IMR-90 (cell line): ENCODE measurements around the gene RCAN2. TPM values are rescaled to one million over a fixed set of nuclear protein-coding genes. Genes with fewer than 3 reads are reported as not detected.

Experiments
- ATAC-seq: fragments of 200-7000 bp; cut with Tn5 transposase; 2 replicates; pipeline ENCODE4 v1.9.1; 2020; ENCODE audit warnings: low read depth, mild to moderate bottlenecking, moderate library complexity
- BruUV-seq: library from RNA; stranded (reverse); fragments of 400-500 nt; replicated peaks from 2 replicates; lab custom pipeline; 2021; lab: Mats Ljungman, UMichigan
- CTCF ChIA-PET: fragments of 300-600 bp; formaldehyde crosslinking; extraction: SDS; loops from one replicate; lab custom pipeline; 2021; ENCODE audit warnings: antibody characterized with exemption; lab: Yijun Ruan, JAX
- POLR2A ChIA-PET: fragments of 300-600 bp; sonication (Branson Sonifier 250); formaldehyde crosslinking; loops from one replicate; lab custom pipeline; 2022; ENCODE audit warnings: antibody characterized with exemption; ENCODE audit not compliant: unreplicated experiment; lab: Charles Lee
- DNase-seq: peaks from one replicate; pipeline ENCODE4 v3.0.0; 2013
- H2AFZ ChIP-seq: replicated peaks from 2 replicates; pipeline ENCODE3; 2013; ENCODE audit warnings: low read length, mild to moderate bottlenecking; ENCODE audit not compliant: poor library complexity
- H2AK5ac ChIP-seq: 2 replicates; pipeline ENCODE4 v1.6.1; 2013; ENCODE audit warnings: low read depth, low read length, inconsistent platforms
- H2AK9ac ChIP-seq: replicated peaks from 2 replicates; pipeline ENCODE3; 2013; ENCODE audit warnings: mild to moderate bottlenecking, low read depth, low read length, moderate library complexity; ENCODE audit not compliant: poor library complexity
- H2BK120ac ChIP-seq: 2 replicates; pipeline ENCODE4 v1.6.1; 2013; ENCODE audit warnings: low read depth, low read length, inconsistent platforms
- H2BK15ac ChIP-seq: 3 replicates; pipeline ENCODE4 v1.6.1; 2013; ENCODE audit warnings: low read depth, low read length, inconsistent platforms
- H2BK20ac ChIP-seq: 2 replicates; pipeline ENCODE4 v1.6.1; 2013; ENCODE audit warnings: low read depth, mild to moderate bottlenecking, inconsistent platforms, low read length, moderate library complexity
- H2BK5ac ChIP-seq: 2 replicates; pipeline ENCODE4 v1.6.1; 2013; ENCODE audit warnings: mild to moderate bottlenecking, low read depth, low read length, inconsistent platforms; ENCODE audit not compliant: poor library complexity, severe bottlenecking
- H3K14ac ChIP-seq: replicated peaks from 2 replicates; pipeline ENCODE4 v1.6.1; 2013; ENCODE audit warnings: low read depth, low read length, inconsistent platforms
- H3K18ac ChIP-seq: 2 replicates; pipeline ENCODE4 v1.6.1; 2013; ENCODE audit warnings: low read depth, low read length, control low read depth
- H3K23ac ChIP-seq: 2 replicates; pipeline ENCODE4 v1.6.1; 2013; ENCODE audit warnings: low read depth, low read length, inconsistent platforms
- H3K27ac ChIP-seq: 2 replicates; pipeline ENCODE4 v1.5.1; 2013; ENCODE audit warnings: mild to moderate bottlenecking, control low read depth, low read length; ENCODE audit not compliant: insufficient read depth
- H3K27me3 ChIP-seq: 2 replicates; pipeline ENCODE4 v1.6.1; 2013; ENCODE audit warnings: low read length; ENCODE audit not compliant: control insufficient read depth, insufficient read depth
- H3K36me3 ChIP-seq: 2 replicates; pipeline ENCODE4 v1.6.1; 2013; ENCODE audit warnings: low read length, mixed read lengths; ENCODE audit not compliant: control insufficient read depth, insufficient read depth
- H3K4ac ChIP-seq: 2 replicates; pipeline ENCODE4 v1.6.1; 2013; ENCODE audit warnings: low read depth, low read length, inconsistent platforms
- H3K4me1 ChIP-seq: 2 replicates; pipeline ENCODE4 v1.6.1; 2013; ENCODE audit warnings: low read length, mixed read lengths; ENCODE audit not compliant: control insufficient read depth, insufficient read depth
- H3K4me2 ChIP-seq: 2 replicates; pipeline ENCODE4 v1.6.1; 2013; ENCODE audit warnings: low read depth, mild to moderate bottlenecking, control low read depth, low read length, moderate library complexity
- H3K4me3 ChIP-seq: 2 replicates; pipeline ENCODE4 v1.5.1; 2013; ENCODE audit warnings: low read depth, mild to moderate bottlenecking, control low read depth, low read length, moderate library complexity; ENCODE audit not compliant: insufficient read depth
- H3K56ac ChIP-seq: 2 replicates; pipeline ENCODE4 v1.6.1; 2013; ENCODE audit warnings: low read length, inconsistent platforms; ENCODE audit not compliant: insufficient read depth; ENCODE audit errors: extremely low read depth
- H3K79me1 ChIP-seq, 2 experiments: 2 replicates each; pipeline ENCODE4 v1.6.1; 2013; ENCODE audit warnings: low read length in 2 of 2, inconsistent platforms in 1 of 2, low read depth in 1 of 2
- H3K9ac ChIP-seq: 2 replicates; pipeline ENCODE4 v1.6.1; 2013; ENCODE audit warnings: low read depth, low read length, control low read depth
- H3K9me1 ChIP-seq: 2 replicates; pipeline ENCODE4 v1.6.1; 2013; ENCODE audit warnings: low read length, inconsistent platforms; ENCODE audit not compliant: insufficient read depth
- H3K9me3 ChIP-seq: 2 replicates; pipeline ENCODE4 v1.6.1; 2013; ENCODE audit warnings: low read length; ENCODE audit not compliant: control insufficient read depth, insufficient read depth
- H4K20me1 ChIP-seq: 2 replicates; pipeline ENCODE4 v1.6.1; 2013; ENCODE audit warnings: low read length, inconsistent platforms; ENCODE audit not compliant: insufficient read depth
- H4K5ac ChIP-seq: 2 replicates; pipeline ENCODE4 v1.6.1; 2013; ENCODE audit warnings: mild to moderate bottlenecking, low read depth, low read length, control low read depth
- H4K8ac ChIP-seq, 2 experiments: 2 replicates each; pipeline ENCODE4 v1.6.1; 2013; ENCODE audit warnings: low read depth in 2 of 2, low read length in 2 of 2, control low read depth in 1 of 2, inconsistent platforms in 1 of 2
- H4K91ac ChIP-seq: 2 replicates; pipeline ENCODE4 v1.6.1; 2013; ENCODE audit warnings: low read depth, low read length, inconsistent platforms; ENCODE audit not compliant: insufficient read depth
- CEBPB ChIP-seq: IDR thresholded peaks from 2 replicates; pipeline ENCODE4 v1.6.1; 2012; ENCODE audit warnings: low read depth, low read length, improper control_type of control experiment
- ELK1 ChIP-seq: fragments of 150-350 bp; IDR thresholded peaks from 2 replicates; pipeline ENCODE4 v1.6.1; 2016; ENCODE audit warnings: low read depth, mild to moderate bottlenecking, low read length, moderate library complexity, borderline replicate concordance
- MAFK ChIP-seq: IDR thresholded peaks from 2 replicates; pipeline ENCODE4 v1.6.1; 2012; ENCODE audit warnings: low read depth, low read length, improper control_type of control experiment
- MAZ ChIP-seq: IDR thresholded peaks from 2 replicates; pipeline ENCODE4 v1.6.1; 2012; ENCODE audit warnings: low read depth, mild to moderate bottlenecking, low read length, improper control_type of control experiment, moderate library complexity, borderline replicate concordance
- MXI1 ChIP-seq: IDR thresholded peaks from 2 replicates; pipeline ENCODE4 v1.6.1; 2012; ENCODE audit warnings: low read depth, mild to moderate bottlenecking, low read length, moderate library complexity, borderline replicate concordance
- NFE2L2 ChIP-seq: fragments of 150-350 bp; IDR thresholded peaks from 2 replicates; pipeline ENCODE4 v1.6.1; 2016; ENCODE audit warnings: low read depth, mild to moderate bottlenecking, low read length
- POLR2A ChIP-seq: IDR thresholded peaks from 2 replicates; pipeline ENCODE4 v1.6.1; 2012; ENCODE audit warnings: mild to moderate bottlenecking, low read depth, low read length
- RFX5 ChIP-seq: IDR thresholded peaks from 2 replicates; pipeline ENCODE4 v1.8.0; 2012; ENCODE audit warnings: low read depth, mild to moderate bottlenecking, low read length, moderate library complexity
- SMC3 ChIP-seq: fragments of 150-350 bp; IDR thresholded peaks from 2 replicates; pipeline ENCODE4 v1.6.1; 2016; ENCODE audit warnings: low read depth, mild to moderate bottlenecking, antibody characterized with exemption, low read length, moderate library complexity
- WGBS, 2 experiments: methylation state at CpG; one replicate each; pipeline versions ENCODE4 v1.1.5 to v1.1.7; 2013; ENCODE audit warnings: missing lambda C conversion rate in 2 of 2; ENCODE audit not compliant: insufficient read length in 1 of 2; ENCODE audit errors: extremely low coverage in 2 of 2; 5-methylcytosine and 5-hydroxymethylcytosine counted together
- dilution Hi-C: fragments of 300-500 bp; cut with HindIII; formaldehyde crosslinking; loops from one replicate; pipeline ENCODE4 v1.14.3; 2018; ENCODE audit warnings: low sequenced_read_pairs; ENCODE audit not compliant: unreplicated experiment
- in situ Hi-C: fragments of 300-500 bp; cut with MboI; formaldehyde crosslinking; loops from 3 replicates; pipeline ENCODE4 v1.14.3; 2019; ENCODE audit warnings: low sequenced_read_pairs, inconsistent platforms, mixed read lengths
- intact Hi-C: fragments of 100-400 bp; cut with micrococcal nuclease; formaldehyde crosslinking; loops from 2 replicates; pipeline ENCODE4 v1.10.0; 2022
- polyA plus RNA-seq, 3 experiments: library from polyadenylated mRNA; depleted of rRNA; stranded (reverse); fragments of >200 nt; gene quantifications; 2 replicates each; pipeline ENCODE4 v1.2.3, GENCODE V29; 2012; ENCODE audit warnings: low replicate concordance in 1 of 3
- total RNA-seq: library from RNA; depleted of rRNA; stranded (reverse); fragments of >200 nt; gene quantifications from 2 replicates; pipeline ENCODE4 v1.2.3, GENCODE V29; 2012

Gene RCAN2
- total and polyA plus RNA-seq, 2 of the 4 experiments (the other 2 are of a cell fraction) = 1.3 to 1.8 TPM

- no peak overlapping the region for H3K27ac ChIP-seq
- no peak overlapping the region for H3K4me2 ChIP-seq
- H2BK5ac ChIP-seq = no peak overlapping the region
- DNase-seq = no peak
- TF ChIP-seq MAZ = no peak
- TF ChIP-seq POLR2A = no peak
- no peak for TF ChIP-seq MAFK
- no peak for TF ChIP-seq SMC3
- TF ChIP-seq CEBPB = no peak
- no peak for TF ChIP-seq RFX5
- no peak for TF ChIP-seq MXI1
- no peak for TF ChIP-seq ELK1
- TF ChIP-seq NFE2L2 = no peak
- WGBS, 2 experiments = no CpG with 5 or more reads among the region's 7 CpGs
- intact Hi-C loops = no loop called here
- no peak overlapping the region for H3K4ac ChIP-seq
- no peaks in the 10 kb centered on the region for H3K79me1 ChIP-seq
- ChIA-PET POLR2A (no interaction called here), CTCF (no interaction called here)
- H3K4me1 ChIP-seq = no peaks in the 10 kb centered on the region
- H3K9me1 ChIP-seq = no peaks in the 10 kb centered on the region
- H4K5ac ChIP-seq = no peak overlapping the region
- no peak overlapping the region for H3K56ac ChIP-seq
- H4K8ac ChIP-seq = no peak overlapping the region
- no peaks in the 10 kb centered on the region for H3K27me3 ChIP-seq
- no TSS peak for BruUV-seq
- no peak overlapping the region for H2BK120ac ChIP-seq
- no peak overlapping the region for H3K23ac ChIP-seq
- no peak overlapping the region for H2AK9ac ChIP-seq
- H3K9ac ChIP-seq = no peak overlapping the region
- H4K91ac ChIP-seq = no peak overlapping the region
- no peak for ATAC-seq
- in situ Hi-C loops = no loop called here
- no peak overlapping the region for H2AFZ ChIP-seq
- H3K14ac ChIP-seq = no peak overlapping the region
- H3K9me3 ChIP-seq = no peaks in the 10 kb centered on the region
- no peak overlapping the region for H3K4me3 ChIP-seq
- H2AK5ac ChIP-seq = no peak overlapping the region
- dilution Hi-C loops = no loop called here
- no peak overlapping the region for H2BK20ac ChIP-seq
- no peak overlapping the region for H2BK15ac ChIP-seq
- H3K36me3 ChIP-seq = no peaks in the 10 kb centered on the region
- no peak overlapping the region for H3K18ac ChIP-seq
- no peaks in the 10 kb centered on the region for H4K20me1 ChIP-seq
Measured at GRCh38 chr6:46505693-46506512, 14.7 kb upstream of the RCAN2 start.
